HUES64 (cell line): Measurements from ENCODE around the gene FGF18.

Source experiments
- H3K27ac ChIP-seq: 2 replicates; pipeline ENCODE4 v1.7.0; 2013; ENCODE audit warnings: low read depth, low read length, inconsistent platforms
- H3K27me3 ChIP-seq: 2 replicates; pipeline ENCODE4 v1.6.1; 2013; ENCODE audit warnings: mild to moderate bottlenecking, low read length; ENCODE audit not compliant: insufficient read depth
- H3K36me3 ChIP-seq: 2 replicates; pipeline ENCODE4 v1.6.1; 2013; ENCODE audit warnings: mild to moderate bottlenecking, low read length; ENCODE audit not compliant: insufficient read depth
- H3K4me1 ChIP-seq: 2 replicates; pipeline ENCODE4 v1.6.1; 2013; ENCODE audit warnings: mild to moderate bottlenecking, low read length, moderate library complexity; ENCODE audit not compliant: insufficient read depth
- H3K4me3 ChIP-seq: 2 replicates; pipeline ENCODE4 v1.5.1; 2013; ENCODE audit warnings: mild to moderate bottlenecking, low read length, moderate library complexity
- H3K9ac ChIP-seq: 2 replicates; pipeline ENCODE4 v1.6.1; 2013; ENCODE audit warnings: mild to moderate bottlenecking, low read depth, low read length
- H3K9me3 ChIP-seq: 2 replicates; pipeline ENCODE4 v1.6.1; 2013; ENCODE audit warnings: low read depth, low read length; ENCODE audit not compliant: insufficient read depth
- WGBS: fragments of 150-250, 120-280 bp; methylation state at CpG from one replicate; pipeline ENCODE4 v1.1.7; 2013; ENCODE audit warnings: missing lambda C conversion rate; 5-methylcytosine and 5-hydroxymethylcytosine counted together

FGF18 gene

DNA sequence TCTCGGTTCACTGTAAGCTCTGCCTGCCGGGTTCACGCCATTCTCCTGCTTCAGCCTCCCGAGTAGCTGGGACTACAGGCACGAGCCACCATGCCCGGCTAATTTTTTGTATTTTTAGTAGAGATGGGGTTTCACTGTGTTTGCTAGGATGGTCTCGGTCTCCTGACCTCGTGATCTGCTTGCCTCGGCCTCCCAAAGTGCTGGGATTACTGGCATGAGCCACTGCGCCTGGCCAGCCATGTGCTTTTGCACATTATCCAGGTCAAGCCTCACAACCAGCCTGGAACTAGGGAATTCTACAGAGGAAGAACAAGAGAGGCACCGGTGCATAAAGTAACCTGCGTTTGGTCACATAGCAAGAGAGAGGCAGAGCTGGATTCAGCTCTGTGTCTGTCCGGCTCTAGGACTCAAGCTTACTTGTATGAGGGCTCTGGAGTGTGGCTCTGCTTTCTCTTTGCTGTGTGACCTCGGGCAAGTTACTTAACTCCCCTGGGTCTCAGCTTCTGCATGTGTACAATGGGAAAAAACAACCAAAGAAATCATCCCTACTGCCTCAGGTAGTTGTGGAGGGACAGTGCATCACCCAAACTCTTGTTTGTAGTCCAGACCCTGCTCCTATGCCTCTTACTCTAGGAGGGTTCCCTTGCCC, 6.3 kb downstream of the FGF18 start:
- Histone ChIP-seq H3K9me3 (no peaks in the 10 kb centered on the region), H3K27me3 (peaks cover 29% of the 10 kb centered on the region), H3K27ac (no peak overlapping the region), H3K4me3 (no peak overlapping the region), H3K36me3 (no peaks in the 10 kb centered on the region), H3K4me1 (peaks cover 24% of the 10 kb centered on the region), H3K9ac (no peak overlapping the region)
- 92% methylated on average over 14 of the region's 14 CpGs for WGBS

DNA sequence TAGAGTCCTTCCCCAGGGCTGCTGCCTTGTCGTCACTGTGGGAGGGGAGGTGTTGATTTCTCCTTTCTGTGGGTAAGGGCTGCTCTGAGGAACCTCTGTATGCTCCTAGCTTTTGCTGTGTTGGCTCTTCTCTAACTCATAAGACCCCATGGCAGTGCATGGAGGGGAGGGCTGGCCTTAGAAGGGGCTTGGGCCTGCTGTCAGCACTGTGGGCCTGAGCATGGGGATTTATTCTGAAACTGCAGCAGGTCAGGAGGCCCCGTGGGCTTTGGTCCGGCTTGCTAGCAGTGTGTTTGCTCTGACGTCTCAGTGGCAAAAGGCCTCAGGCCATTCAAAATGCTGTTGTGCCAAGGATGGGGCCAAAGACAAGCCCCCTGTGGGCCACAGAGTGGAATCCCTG, 6.8 kb downstream of the FGF18 start:
- no peak overlapping the region for H3K4me3 ChIP-seq
- no peak overlapping the region for H3K27ac ChIP-seq
- peaks cover 23% of the 10 kb centered on the region for H3K27me3 ChIP-seq
- 87% methylated on average over 4 of the region's 4 CpGs for WGBS
- H3K9me3 ChIP-seq = no peaks in the 10 kb centered on the region
- no peak overlapping the region for H3K9ac ChIP-seq
- no peaks in the 10 kb centered on the region for H3K36me3 ChIP-seq
- H3K4me1 ChIP-seq = peaks cover 21% of the 10 kb centered on the region

GRCh38 chr5:171426680-171427079, 7.2 kb downstream of the FGF18 start:
- H3K27ac ChIP-seq = no peak overlapping the region
- WGBS = 96% methylated on average over 9 of the region's 9 CpGs
- H3K4me3 ChIP-seq = no peak overlapping the region
- peaks cover 19% of the 10 kb centered on the region for H3K27me3 ChIP-seq
- peaks cover 17% of the 10 kb centered on the region for H3K4me1 ChIP-seq
- no peaks in the 10 kb centered on the region for H3K36me3 ChIP-seq
- no peaks in the 10 kb centered on the region for H3K9me3 ChIP-seq
- H3K9ac ChIP-seq = no peak overlapping the region

DNA sequence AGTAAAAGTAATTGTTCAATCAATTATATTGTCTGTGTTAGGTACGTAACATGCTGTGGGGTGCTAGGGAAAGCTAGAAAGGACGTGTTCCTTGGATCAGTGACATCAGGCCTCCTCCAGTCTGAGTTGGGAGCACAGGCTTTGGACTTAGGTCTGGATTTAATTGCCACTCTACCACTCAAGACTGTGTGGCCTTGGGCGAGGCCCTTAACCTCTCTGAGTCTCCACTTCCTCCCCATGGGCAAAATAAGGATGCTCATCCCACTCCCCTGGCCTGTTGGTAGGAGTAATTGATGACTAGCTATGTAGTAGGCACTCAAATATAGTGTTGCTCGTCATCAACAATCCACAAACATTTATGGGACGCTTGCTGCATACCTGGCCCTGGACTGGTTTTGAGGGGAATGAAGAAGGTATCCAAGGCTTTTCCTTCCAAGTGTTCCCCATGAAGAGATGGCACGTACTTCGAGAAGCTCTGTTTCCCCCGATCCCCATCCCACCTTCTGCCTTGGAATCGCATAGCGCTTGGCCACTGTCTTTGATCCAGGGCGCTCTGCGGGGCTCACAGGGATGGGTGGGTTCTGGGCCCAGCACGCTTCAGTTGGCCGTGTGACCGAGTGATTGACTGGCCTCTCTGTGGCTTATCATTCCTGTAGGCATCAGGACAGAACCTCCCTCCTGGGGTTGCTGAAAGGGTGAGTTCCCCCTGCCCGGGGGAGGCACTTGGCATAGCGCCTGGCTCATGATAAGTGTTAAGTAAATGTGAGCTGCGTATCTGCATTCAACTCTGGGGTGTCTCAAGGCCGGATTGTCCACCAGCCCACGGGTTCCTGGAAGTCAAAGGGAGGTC, 8.1 kb downstream of the FGF18 start:
- peaks cover 11% of the 10 kb centered on the region for H3K27me3 ChIP-seq
- no peak overlapping the region for H3K9ac ChIP-seq
- H3K27ac ChIP-seq = no peak overlapping the region
- no peaks in the 10 kb centered on the region for H3K9me3 ChIP-seq
- WGBS = 93% methylated on average over 19 of the region's 20 CpGs
- no peaks in the 10 kb centered on the region for H3K36me3 ChIP-seq
- H3K4me3 ChIP-seq = no peak overlapping the region
- H3K4me1 ChIP-seq = peaks cover 12% of the 10 kb centered on the region

DNA sequence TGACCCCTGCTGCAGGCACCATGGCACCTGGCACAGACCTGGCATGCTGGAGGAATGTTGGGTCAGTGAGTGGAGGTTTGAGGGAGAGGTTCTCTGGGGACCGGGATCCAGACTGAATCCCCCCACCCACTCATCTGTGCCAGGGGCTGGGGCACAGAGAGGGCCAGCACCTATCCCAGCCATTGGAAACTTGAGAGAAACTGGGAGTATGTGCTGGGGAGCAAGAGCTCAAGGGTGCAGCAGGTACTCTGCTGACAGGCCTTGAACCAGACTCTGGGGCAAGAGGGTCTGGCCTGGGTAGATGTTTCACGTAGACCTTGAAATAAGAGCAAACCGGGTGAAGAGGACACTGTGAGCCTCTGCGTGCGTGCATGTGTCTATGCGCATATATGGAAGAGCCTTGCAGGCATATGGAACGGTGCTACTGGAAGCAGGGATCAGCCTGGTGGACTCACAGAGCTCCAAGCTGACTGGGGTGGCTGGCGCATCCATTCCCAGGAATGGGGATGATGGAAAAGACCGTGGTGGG, 8.8 kb downstream of the FGF18 start:
- Histone ChIP-seq H3K9ac (no peak overlapping the region), H3K27me3 (0 out of 2 replicates have a peak, but pooled peaks cover 4% of the 10 kb centered on the region), H3K36me3 (no peaks in the 10 kb centered on the region), H3K9me3 (no peaks in the 10 kb centered on the region), H3K27ac (no peak overlapping the region), H3K4me1 (peaks cover 9% of the 10 kb centered on the region; the same call in 1 of the 2 replicates), H3K4me3 (no peak overlapping the region)
- 92% methylated on average over 8 of the region's 9 CpGs for WGBS

DNA sequence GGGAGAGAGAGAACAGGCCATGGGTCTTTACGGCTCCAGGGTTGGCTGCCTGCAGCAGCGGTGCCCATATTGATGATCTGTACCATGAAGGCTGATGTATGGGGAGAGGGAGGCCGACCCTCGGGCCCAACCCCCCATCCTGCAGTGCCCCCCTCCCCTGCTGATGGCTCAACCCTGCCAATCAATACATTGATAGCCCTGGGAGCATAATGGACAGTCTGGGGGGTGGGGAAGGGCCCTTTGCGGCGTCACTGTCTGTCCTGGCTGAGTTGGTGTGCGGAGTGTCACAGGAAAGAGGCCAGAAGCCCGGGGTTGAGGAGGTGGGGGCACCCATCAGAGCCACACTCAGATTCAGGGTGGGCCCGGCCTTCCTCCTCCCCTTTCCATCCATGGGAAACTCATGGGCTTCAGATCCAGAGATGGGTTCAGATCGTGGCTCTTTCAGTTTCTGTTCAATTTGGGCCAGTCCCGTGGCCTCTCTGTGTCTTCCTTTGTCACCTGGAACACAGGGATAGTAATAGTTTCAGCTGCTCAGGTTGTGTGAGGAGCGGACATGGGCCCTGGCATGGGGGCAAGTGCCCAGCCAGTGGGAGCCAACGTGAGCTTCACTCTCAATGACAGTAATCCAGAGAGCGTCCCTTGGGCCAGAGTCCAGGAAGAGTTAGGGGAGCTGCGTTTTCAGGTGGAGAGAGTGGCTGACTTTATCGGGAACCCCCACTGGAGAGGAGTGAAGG, 9.5 kb downstream of the FGF18 start:
- Histone ChIP-seq H3K27ac (no peak overlapping the region), H3K9ac (no peak overlapping the region), H3K4me1 (0 out of 2 replicates have a peak, but pooled peaks cover 8% of the 10 kb centered on the region), H3K4me3 (no peak overlapping the region), H3K27me3 (0 out of 2 replicates have a peak, but pooled peaks cover 2% of the 10 kb centered on the region), H3K9me3 (no peaks in the 10 kb centered on the region), H3K36me3 (no peaks in the 10 kb centered on the region)
- 88% methylated on average over 16 of the region's 16 CpGs for WGBS

- Histone ChIP-seq H3K27ac (no peak overlapping the region), H3K4me1 (0 out of 2 replicates have a peak, but pooled peaks cover 8% of the 10 kb centered on the region), H3K9ac (no peak overlapping the region), H3K36me3 (no peaks in the 10 kb centered on the region), H3K4me3 (no peak overlapping the region), H3K27me3 (no peaks in the 10 kb centered on the region), H3K9me3 (no peaks in the 10 kb centered on the region)
- 87% methylated on average over 4 of the region's 4 CpGs for WGBS
Observed at GRCh38 chr5:171429543-171429910, 10.1 kb downstream of the FGF18 start.

DNA sequence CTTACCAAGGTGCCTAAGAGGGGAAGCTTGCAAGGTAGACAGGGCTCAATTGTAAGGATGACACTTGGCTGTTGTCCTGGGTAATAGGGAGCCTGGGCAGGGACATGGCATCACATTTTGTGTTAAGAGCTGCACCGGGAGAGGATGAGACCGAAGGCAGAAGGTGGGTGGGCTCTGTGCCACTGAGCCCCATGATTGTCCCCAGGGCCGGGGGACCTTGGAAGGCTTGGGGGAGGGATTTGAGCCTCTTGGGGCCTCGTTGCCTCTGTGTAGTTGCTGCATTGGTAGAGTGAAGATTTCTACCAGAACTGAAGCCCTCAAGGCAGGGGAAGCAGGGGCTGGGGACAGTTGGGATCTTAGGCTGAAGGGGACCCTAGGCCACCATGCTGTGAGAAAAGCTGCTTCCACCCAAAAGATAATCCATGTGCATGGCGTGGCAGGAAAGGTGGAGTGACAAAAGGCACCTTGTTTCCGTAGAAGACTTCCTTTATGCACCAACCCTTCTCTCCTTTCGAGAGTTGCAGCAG, 11.9 kb downstream of the FGF18 start:
- Histone ChIP-seq H3K9ac (no peak overlapping the region), H3K4me3 (no peak overlapping the region), H3K9me3 (no peaks in the 10 kb centered on the region), H3K4me1 (0 out of 2 replicates have a peak, but pooled peaks cover 4% of the 10 kb centered on the region), H3K27me3 (no peaks in the 10 kb centered on the region), H3K36me3 (no peaks in the 10 kb centered on the region), H3K27ac (no peak overlapping the region)
- WGBS = 92% methylated on average over 7 of the region's 7 CpGs

DNA sequence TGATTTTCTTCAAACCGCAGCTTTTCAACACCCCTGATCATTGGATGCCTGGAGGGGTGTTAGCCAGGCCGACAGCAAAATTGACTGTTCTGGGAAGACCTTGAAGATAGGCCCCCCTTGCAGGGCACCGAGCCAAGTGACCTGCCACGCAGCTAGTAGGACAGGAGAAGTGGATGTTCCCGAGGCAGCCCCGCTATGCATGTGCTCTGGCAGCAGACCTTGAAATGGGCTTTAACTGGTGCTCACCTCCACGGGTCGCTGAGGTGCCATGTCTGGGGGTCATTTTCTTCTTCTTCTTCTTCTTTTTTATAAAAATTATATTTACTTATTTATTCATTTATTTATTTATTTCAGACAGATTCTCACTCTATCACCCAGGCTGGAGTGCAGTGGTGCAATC, 12.6 kb downstream of the FGF18 start:
- Histone ChIP-seq H3K36me3 (no peaks in the 10 kb centered on the region), H3K9me3 (no peaks in the 10 kb centered on the region), H3K4me1 (0 out of 2 replicates have a peak, but pooled peaks cover 4% of the 10 kb centered on the region), H3K27ac (no peak overlapping the region), H3K9ac (no peak overlapping the region), H3K27me3 (no peaks in the 10 kb centered on the region), H3K4me3 (no peak overlapping the region)
- WGBS = 94% methylated on average over 7 of the region's 8 CpGs

- Histone ChIP-seq H3K27me3 (no peaks in the 10 kb centered on the region), H3K36me3 (no peaks in the 10 kb centered on the region), H3K4me1 (0 out of 2 replicates have a peak, but pooled peaks cover 4% of the 10 kb centered on the region), H3K9me3 (no peaks in the 10 kb centered on the region), H3K9ac (no peak overlapping the region), H3K27ac (peak overlapping the region; percentile 19; the same call in 1 of the 2 replicates), H3K4me3 (no peak overlapping the region)
- 87% methylated on average over 16 of the region's 16 CpGs for WGBS
Observed at GRCh38 chr5:171432583-171433351, 13.3 kb downstream of the FGF18 start.
